ENCODE measurements around the gene CD59.

- TF ChIP-seq POLR2A (IDR thresholded peaks at IDR 0.05) (no peak), CTCF (IDR thresholded peaks at IDR 0.05) (no peak), EP300 (IDR thresholded peaks at IDR 0.05) (no peak)
Measured at GRCh38 chr11:33769542-33769941, 33.3 kb upstream of the CD59 start.
